H1 (cell line): ENCODE results near the gene ACE. TPM values are rescaled to one million over a fixed set of nuclear protein-coding genes. Genes with fewer than 3 reads are reported as not detected.

Experiments used
- CTCF ChIA-PET: fragments of 300-600 bp; sonication (Branson Sonifier 250); formaldehyde crosslinking; loops from one replicate; lab custom pipeline; 2021; ENCODE audit not compliant: partially characterized antibody; lab: Charles Lee
- POLR2A ChIA-PET: fragments of 300-600 bp; sonication (Branson Sonifier 250); formaldehyde crosslinking; loops from one replicate; lab custom pipeline; 2021; ENCODE audit warnings: inconsistent platforms; ENCODE audit not compliant: partially characterized antibody; lab: Charles Lee
- DNase-seq, 2 experiments: peaks; one replicate each; pipeline versions ENCODE4 v3.0.0 to v3.0.0-alpha.2; 2010 to 2022; ENCODE audit warnings: low spot score in 2 of 2, low read depth in 1 of 2, mixed read lengths in 1 of 2
- FAIRE-seq: peaks from 2 replicates; lab custom pipeline; 2011; peaks lifted over from hg19 to GRCh38; lab: Jason Lieb, UNC
- H2AFZ ChIP-seq: 2 replicates; pipeline ENCODE4 v1.8.1; 2012; ENCODE audit warnings: low read length, inconsistent platforms
- H2AK5ac ChIP-seq: 2 replicates; pipeline ENCODE4 v1.6.1; 2013; ENCODE audit warnings: low read depth, low read length
- H2BK120ac ChIP-seq: replicated peaks from 2 replicates; pipeline ENCODE3; 2013; ENCODE audit warnings: low read depth, low read length, inconsistent platforms
- H2BK12ac ChIP-seq: 2 replicates; pipeline ENCODE4 v1.6.1; 2013; ENCODE audit warnings: low read depth, low read length
- H2BK15ac ChIP-seq: 2 replicates; pipeline ENCODE4 v1.6.1; 2013; ENCODE audit warnings: low read length
- H2BK20ac ChIP-seq: 2 replicates; pipeline ENCODE4 v1.6.1; 2013; ENCODE audit warnings: low read length
- H2BK5ac ChIP-seq: 2 replicates; pipeline ENCODE4 v1.6.1; 2013; ENCODE audit warnings: low read depth, low read length
- H3K14ac ChIP-seq: 2 replicates; pipeline ENCODE4 v1.6.1; 2013; ENCODE audit warnings: inconsistent platforms; ENCODE audit not compliant: insufficient read length
- H3K18ac ChIP-seq: 2 replicates; pipeline ENCODE4 v1.6.1; 2013; ENCODE audit warnings: low read length; ENCODE audit errors: extremely low read depth
- H3K23ac ChIP-seq: 2 replicates; pipeline ENCODE4 v1.6.1; 2013; ENCODE audit warnings: inconsistent platforms; ENCODE audit not compliant: insufficient read length
- H3K23me2 ChIP-seq: 2 replicates; pipeline ENCODE4 v1.6.1; 2013; ENCODE audit warnings: low read depth, low read length
- H3K27ac ChIP-seq: 2 replicates; pipeline ENCODE4 v1.6.1; 2011; ENCODE audit warnings: low read depth, low read length, inconsistent platforms
- H3K27me3 ChIP-seq, 4 experiments: replicated peaks in 1 of 4; 1 replicate in 1 of 4; 2 replicates in 3 of 4; pipeline versions ENCODE4 v1.6.1 to v1.8.1; 2011 to 2013; ENCODE audit warnings: low read length in 3 of 4, mild to moderate bottlenecking in 3 of 4, inconsistent platforms in 2 of 4, mixed read lengths in 2 of 4, moderate library complexity in 1 of 4; ENCODE audit not compliant: control insufficient read depth in 3 of 4, insufficient read depth in 3 of 4; ENCODE audit errors: extremely low read depth in 1 of 4
- H3K36me3 ChIP-seq, 4 experiments: 2 replicates each; pipeline versions ENCODE4 v1.6.1 to v1.8.1; 2011 to 2013; ENCODE audit warnings: mild to moderate bottlenecking in 4 of 4, low read length in 3 of 4, moderate library complexity in 2 of 4, control low read depth in 1 of 4, inconsistent platforms in 1 of 4; ENCODE audit not compliant: insufficient read depth in 4 of 4, control insufficient read depth in 2 of 4
- H3K4ac ChIP-seq: replicated peaks from 2 replicates; pipeline ENCODE3; 2013; ENCODE audit warnings: low read length, low read depth, mixed read lengths, inconsistent platforms; ENCODE audit not compliant: insufficient read length
- H3K4me1 ChIP-seq, 4 experiments: replicated peaks in 1 of 4; 1 replicate in 1 of 4; 2 replicates in 3 of 4; pipeline versions ENCODE4 v1.6.1 to v1.8.1; 2011 to 2013; ENCODE audit warnings: low read length in 3 of 4, inconsistent platforms in 2 of 4, mixed read lengths in 1 of 4; ENCODE audit not compliant: insufficient read depth in 4 of 4, control insufficient read depth in 3 of 4
- H3K4me2 ChIP-seq, 2 experiments: 2 replicates each; pipeline versions ENCODE4 v1.6.1 to v1.8.1; 2011 to 2013; ENCODE audit warnings: low read depth in 2 of 2, low read length in 2 of 2, control low read depth in 1 of 2, inconsistent platforms in 1 of 2, mild to moderate bottlenecking in 1 of 2; ENCODE audit not compliant: insufficient read depth in 1 of 2
- H3K4me3 ChIP-seq, 4 experiments: fragments of 200-600, 300-600 bp in 1 of 4; sonication (generic), shearing (Covaris generic), sonication (Bioruptor Twin) in 1 of 4; 2 replicates each; pipeline versions ENCODE4 v1.5.1 to v1.8.1; 2011 to 2016; ENCODE audit warnings: low read length in 4 of 4, low read depth in 3 of 4, control low read depth in 2 of 4, inconsistent platforms in 2 of 4, mild to moderate bottlenecking in 2 of 4, mixed read lengths in 1 of 4, moderate library complexity in 1 of 4; ENCODE audit not compliant: insufficient read depth in 2 of 4; ENCODE audit errors: extremely low read depth in 1 of 4
- H3K56ac ChIP-seq: replicated peaks from 2 replicates; pipeline ENCODE3; 2013; ENCODE audit warnings: low read depth, mild to moderate bottlenecking, mixed read lengths, low read length, inconsistent platforms; ENCODE audit not compliant: insufficient read length
- H3K79me1 ChIP-seq: 2 replicates; pipeline ENCODE4 v1.6.1; 2013; ENCODE audit warnings: low read depth, low read length, control low read depth
- H3K79me2 ChIP-seq, 2 experiments: 2 replicates each; pipeline versions ENCODE4 v1.6.1 to v1.8.1; 2012 to 2013; ENCODE audit warnings: low read length in 2 of 2, mild to moderate bottlenecking in 2 of 2, inconsistent platforms in 1 of 2; ENCODE audit not compliant: insufficient read depth in 2 of 2, control insufficient read depth in 1 of 2
- H3K9ac ChIP-seq, 4 experiments: replicated peaks in 1 of 4; 1 replicate in 1 of 4; 2 replicates in 3 of 4; pipeline versions ENCODE4 v1.6.1 to v1.8.1; 2011 to 2013; ENCODE audit warnings: low read depth in 3 of 4, low read length in 3 of 4, control low read depth in 2 of 4, mild to moderate bottlenecking in 2 of 4, moderate library complexity in 2 of 4, inconsistent platforms in 1 of 4; ENCODE audit errors: extremely low read depth in 1 of 4
- H3K9me3 ChIP-seq, 2 experiments: 2 replicates each; pipeline versions ENCODE4 v1.6.1 to v1.8.1; 2012 to 2013; ENCODE audit warnings: mild to moderate bottlenecking in 2 of 2, moderate library complexity in 2 of 2, control low read depth in 1 of 2, inconsistent platforms in 1 of 2, low read depth in 1 of 2, low read length in 1 of 2, mixed read lengths in 1 of 2; ENCODE audit not compliant: insufficient read depth in 2 of 2
- H4K20me1 ChIP-seq, 2 experiments: replicated peaks in 1 of 2; 2 replicates each; pipeline versions ENCODE3 to v1.8.1; 2011 to 2013; ENCODE audit warnings: inconsistent platforms in 2 of 2, low read length in 2 of 2, mild to moderate bottlenecking in 1 of 2; ENCODE audit not compliant: insufficient read depth in 2 of 2, control insufficient read depth in 1 of 2
- H4K5ac ChIP-seq: 2 replicates; pipeline ENCODE4 v1.6.1; 2013; ENCODE audit warnings: low read length, low read depth, mixed read lengths, inconsistent platforms; ENCODE audit not compliant: insufficient read length
- H4K8ac ChIP-seq: 2 replicates; pipeline ENCODE4 v1.8.0; 2013; ENCODE audit warnings: mild to moderate bottlenecking, moderate library complexity, low read length, inconsistent platforms; ENCODE audit not compliant: insufficient read depth; ENCODE audit errors: extremely low read depth
- H4K91ac ChIP-seq: replicated peaks from 2 replicates; pipeline ENCODE3; 2013; ENCODE audit warnings: low read length, mixed read lengths, inconsistent platforms; ENCODE audit not compliant: insufficient read length
- CHD1 ChIP-seq: IDR thresholded peaks from 2 replicates; pipeline ENCODE4 v1.6.1; 2012; ENCODE audit warnings: low read depth, low read length, improper control_type of control experiment
- CTBP2 ChIP-seq: IDR thresholded peaks from 2 replicates; pipeline ENCODE4 v1.7.0; 2011; ENCODE audit warnings: borderline replicate concordance, mild to moderate bottlenecking, moderate library complexity, mixed read lengths, low read length; ENCODE audit not compliant: insufficient read depth, insufficient read length
- CTCF ChIP-seq, 3 experiments: IDR thresholded peaks; 1 replicate in 2 of 3; 2 replicates in 1 of 3; pipeline versions ENCODE4 v1.5.1 to v1.6.1; 2011; ENCODE audit warnings: low read length in 3 of 3, mild to moderate bottlenecking in 3 of 3, inconsistent platforms in 2 of 3, low read depth in 1 of 3, moderate library complexity in 1 of 3; ENCODE audit not compliant: insufficient read depth in 1 of 3; ENCODE audit errors: control extremely low read depth in 1 of 3
- E2F6 ChIP-seq: IDR thresholded peaks from 2 replicates; pipeline ENCODE4 v1.6.1; 2012; ENCODE audit warnings: inconsistent platforms
- HDAC2 ChIP-seq, 2 experiments: fragments of 300-600 bp in 1 of 2; sonication (generic) in 1 of 2; IDR thresholded peaks; 2 replicates each; pipeline ENCODE4 v1.6.1; 2011 to 2012; ENCODE audit warnings: low read depth in 2 of 2, low read length in 2 of 2, mild to moderate bottlenecking in 2 of 2, moderate library complexity in 2 of 2, borderline replicate concordance in 1 of 2, inconsistent platforms in 1 of 2
- KDM1A ChIP-seq: fragments of 200-600, 300-600 bp; sonication (generic); IDR thresholded peaks from 2 replicates; pipeline ENCODE4 v1.7.1; 2016; ENCODE audit warnings: mild to moderate bottlenecking, low read length, borderline replicate concordance
- POLR2AphosphoS5 ChIP-seq: IDR thresholded peaks from 2 replicates; pipeline ENCODE4 v1.6.1; 2011; ENCODE audit warnings: low read depth, low read length
- SAP30 ChIP-seq: fragments of 300-600 bp; sonication (generic); IDR thresholded peaks from 2 replicates; pipeline ENCODE4 v1.7.1; 2012; ENCODE audit warnings: low read length, moderate library complexity, mild to moderate bottlenecking, inconsistent platforms; ENCODE audit not compliant: insufficient read depth, insufficient replicate concordance
- WGBS, 2 experiments: shearing (Covaris generic) in 1 of 2; methylation state at CpG; one replicate each; pipeline versions ENCODE4 v1.1.6 to v1.1.7; 2013 to 2015; ENCODE audit warnings: low lambda C conversion rate in 2 of 2, mixed read lengths in 2 of 2, inconsistent platforms in 1 of 2, low coverage in 1 of 2, missing lambda C conversion rate in 1 of 2; ENCODE audit not compliant: insufficient replicate concordance in 2 of 2, insufficient coverage in 1 of 2, insufficient read length in 1 of 2; ENCODE audit errors: extremely low coverage in 1 of 2, missing lambda C conversion rate in 1 of 2; 5-methylcytosine and 5-hydroxymethylcytosine counted together
- polyA plus RNA-seq, 7 experiments: library from polyadenylated mRNA; depleted of rRNA in 3 of 7; stranded (reverse) in 5 of 7; unstranded in 2 of 7; fragments of >200 nt in 5 of 7; fragments of 200-250 nt in 2 of 7; gene quantifications; 1 replicate in 5 of 7; 2 replicates in 1 of 7; 4 replicates in 1 of 7; pipeline versions ENCODE4 v1.2.1 to v1.2.3, GENCODE V29; 2011 to 2013; ENCODE audit warnings: missing spikeins in 2 of 7, mixed read lengths in 2 of 7
- total RNA-seq: library from RNA; stranded (reverse); fragmentation: NEBNext Ultra II Directional; extraction: Animal tissue kit (Norgen Biotek cat#: 25700); gene quantifications from 2 replicates; pipeline ENCODE4 v1.2.1, GENCODE V29; 2021

ACE gene
- total and polyA plus RNA-seq, 2 of the 8 experiments (the other 6 are each of a cell fraction or from before 2014, with no cell fraction given): 2.5 to 5.5 TPM

- no peak overlapping the region for H2BK15ac ChIP-seq
- POLR2A ChIA-PET: interaction anchor here (1.2 kb wide), 1 partner anchor 8 kb away, joined by 3 read pairs; no protein-coding TSS in a partner anchor
- H2BK5ac ChIP-seq: no peak overlapping the region
- no peaks in the 10 kb centered on the region for H3K23me2 ChIP-seq
- H2BK120ac ChIP-seq: no peak overlapping the region
- H3K79me1 ChIP-seq: no peaks in the 10 kb centered on the region
- peaks cover 0 to 2% of the 10 kb centered on the region in 2 experiments for H4K20me1 ChIP-seq
- no peaks in the 10 kb centered on the region for H3K36me3 ChIP-seq
- H3K4ac ChIP-seq: no peak overlapping the region
- H3K27me3 ChIP-seq: no peaks in the 10 kb centered on the region
- H3K9me3 ChIP-seq: no peaks in the 10 kb centered on the region; a peak in 1 of 4 replicates
- H3K4me3 ChIP-seq: no peak overlapping the region
- H2AK5ac ChIP-seq: no peak overlapping the region
- H3K56ac ChIP-seq: no peak overlapping the region
- H3K79me2 ChIP-seq: no peaks in the 10 kb centered on the region
- no peak overlapping the region for H2BK20ac ChIP-seq
- no peak overlapping the region for H4K91ac ChIP-seq
- H2BK12ac ChIP-seq: no peak overlapping the region
- WGBS, 2 experiments: 95% methylated on average over 5 of the region's 7 CpGs; no CpG with 5 or more reads in 1 of the 2 experiments
- H4K5ac ChIP-seq: no peak overlapping the region
- 0 out of 2 replicates have a peak overlapping the region, but pooled peaks have one; percentile 3 for H4K8ac ChIP-seq
- H3K14ac ChIP-seq: no peak overlapping the region
- DNase-seq: no peak
- no peak overlapping the region for H3K18ac ChIP-seq
- H3K4me2 ChIP-seq: no peak overlapping the region
- H2AFZ ChIP-seq: no peak overlapping the region
- H3K9ac ChIP-seq: no peak overlapping the region
- H3K27ac ChIP-seq: no peak overlapping the region
- CTCF ChIA-PET: interaction anchor here (0.6 to 3.3 kb wide), 5 partner anchors 15 to 785 kb away, joined by 3 to 25 read pairs (median 6); no protein-coding TSS in a partner anchor
- H3K23ac ChIP-seq: no peak overlapping the region
- no peaks in the 10 kb centered on the region for H3K4me1 ChIP-seq
- no peak for FAIRE-seq
- TF ChIP-seq E2F6: no peak
- TF ChIP-seq POLR2AphosphoS5: no peak
- TF ChIP-seq CTBP2: no peak
- no peak for TF ChIP-seq KDM1A
- TF ChIP-seq SAP30: no peak
- TF ChIP-seq CHD1: no peak
- TF ChIP-seq CTCF (IDR thresholded peaks at IDR 0.05; ENCODE audit: control extremely low read depth in 1 of 3, insufficient read depth in 1 of 3, low read depth in 1 of 3, low read length in 3 of 3): no peak
- TF ChIP-seq HDAC2 (IDR thresholded peaks at IDR 0.05; ENCODE audit: borderline replicate concordance in 1 of 2, low read depth in 2 of 2, low read length in 2 of 2): no peak
These were observed 36.2 kb downstream of the ACE start for GRCh38 chr17:63512896-63513644.
